ENCODE data around the gene DENND4C.

GRCh38 chr9:19208653-19209052 is 21.8 kb upstream of the DENND4C start:
- TF ChIP-seq CTCF (tag by site-specific recombination; IDR thresholded peaks at IDR 0.05) (no peak), ZNF416 (tag by site-specific recombination; IDR thresholded peaks at IDR 0.05) (no peak), ZFP37 (tag by site-specific recombination; IDR thresholded peaks at IDR 0.05) (no peak), ZNF18 (tag by site-specific recombination; IDR thresholded peaks at IDR 0.05) (no peak), ZNF521 (tag by site-specific recombination; IDR thresholded peaks at IDR 0.05) (no peak), ZNF184 (tag by site-specific recombination; IDR thresholded peaks at IDR 0.05) (no peak), ZNF423 (tag by site-specific recombination; IDR thresholded peaks at IDR 0.05) (no peak), ZNF311 (tag by site-specific recombination; IDR thresholded peaks at IDR 0.05; ENCODE audit: borderline replicate concordance) (no peak), ZNF19 (tag by site-specific recombination; IDR thresholded peaks at IDR 0.05; ENCODE audit: low read depth) (no peak), ZNF777 (tag by site-specific recombination; IDR thresholded peaks at IDR 0.05; ENCODE audit: borderline replicate concordance) (no peak), ZNF398 (tag by site-specific recombination; IDR thresholded peaks at IDR 0.05) (no peak), ZNF174 (tag by site-specific recombination; IDR thresholded peaks at IDR 0.05) (no peak)
